NCI-H2196 treated with DMSO at 0.1 percent for 48 hours (cell line): ENCODE data around the gene PILRB.
"Not testable (repeated sequence)": the region's sequence is repeated elsewhere in the genome, so short reads cannot be mapped to it uniquely, and the experiment has no call there.

Experiments
- DNase-seq: peaks from one replicate; lab custom pipeline; 2025; ENCODE audit not compliant: unreplicated experiment; lab: John Stamatoyannopoulos, UW

Gene PILRB

GRCh38 chr7:100373870-100374598, 16.1 kb downstream of the PILRB start:
- DNase-seq = not testable (repeated sequence)

GRCh38 chr7:100374601-100375000, 16.7 kb downstream of the PILRB start:
- no peak for DNase-seq

- no peak for DNase-seq
Measured at GRCh38 chr7:100376066-100376465, 18.1 kb downstream of the PILRB start.

GRCh38 chr7:100378114-100378755, 20.3 kb downstream of the PILRB start:
- DNase-seq = no peak

GRCh38 chr7:100380196-100380595, 22.3 kb downstream of the PILRB start:
- DNase-seq = no peak

- DNase-seq = not testable (repeated sequence)
Measured at GRCh38 chr7:100381531-100382233, 23.8 kb downstream of the PILRB start.

- DNase-seq = peak; percentile 57
Measured at GRCh38 chr7:100382234-100382853, 24.4 kb downstream of the PILRB start.

GRCh38 chr7:100384628-100385294, 26.8 kb downstream of the PILRB start:
- DNase-seq = no peak

GRCh38 chr7:100386940-100387339, 29.0 kb downstream of the PILRB start:
- no peak for DNase-seq

- no peak for DNase-seq
Measured at GRCh38 chr7:100387695-100388094, 29.8 kb downstream of the PILRB start.

- no peak for DNase-seq
Measured at GRCh38 chr7:100389437-100390088, 31.6 kb downstream of the PILRB start.

- DNase-seq = no peak
Measured at GRCh38 chr7:100390286-100391009, 32.5 kb downstream of the PILRB start.

GRCh38 chr7:100393233-100393905, 35.5 kb downstream of the PILRB start:
- no peak for DNase-seq

GRCh38 chr7:100394077-100394476, 36.2 kb downstream of the PILRB start:
- no peak for DNase-seq

- no peak for DNase-seq
Measured at GRCh38 chr7:100396421-100396982, 38.6 kb downstream of the PILRB start.

- DNase-seq = no peak
Measured at GRCh38 chr7:100397315-100398081, 39.6 kb downstream of the PILRB start.

GRCh38 chr7:100398239-100398638, 40.3 kb downstream of the PILRB start:
- DNase-seq = no peak

GRCh38 chr7:100400041-100400440, 42.1 kb downstream of the PILRB start:
- no peak for DNase-seq
